ENCODE results near the gene PTGDS.
A peak's percentile ranks its signal among the peaks of the same experiment; 100 is the strongest.

The PTGDS gene

DNA sequence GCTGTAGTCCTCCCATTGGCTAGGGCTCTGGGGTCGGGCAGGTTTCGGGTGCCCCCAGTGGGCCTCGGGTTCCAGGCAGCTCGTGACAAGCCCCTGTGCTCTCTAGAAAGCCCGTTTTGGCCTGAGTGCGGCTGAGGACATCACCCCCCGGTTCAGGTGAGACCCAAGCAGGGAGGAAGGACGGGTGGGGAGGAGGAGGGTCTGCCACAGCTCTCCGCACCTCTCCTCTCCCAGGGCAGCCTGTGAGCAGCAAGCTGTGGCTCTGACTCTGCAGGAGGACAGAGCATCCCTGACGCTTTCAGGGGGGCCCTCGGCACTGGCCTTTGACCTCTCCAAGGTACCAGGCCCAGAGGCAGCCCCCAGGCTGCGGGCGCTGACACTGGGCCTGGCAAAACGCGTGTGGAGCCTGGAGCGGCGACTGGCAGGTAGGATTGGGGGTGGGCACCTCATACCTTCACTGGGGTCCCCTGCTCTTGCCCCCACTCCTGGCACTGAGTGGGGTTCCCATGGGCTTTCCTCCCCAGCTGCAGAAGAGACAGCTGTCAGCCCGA lies 15.6 kb downstream of the PTGDS start:
- DNase-seq, result no peak

DNA sequence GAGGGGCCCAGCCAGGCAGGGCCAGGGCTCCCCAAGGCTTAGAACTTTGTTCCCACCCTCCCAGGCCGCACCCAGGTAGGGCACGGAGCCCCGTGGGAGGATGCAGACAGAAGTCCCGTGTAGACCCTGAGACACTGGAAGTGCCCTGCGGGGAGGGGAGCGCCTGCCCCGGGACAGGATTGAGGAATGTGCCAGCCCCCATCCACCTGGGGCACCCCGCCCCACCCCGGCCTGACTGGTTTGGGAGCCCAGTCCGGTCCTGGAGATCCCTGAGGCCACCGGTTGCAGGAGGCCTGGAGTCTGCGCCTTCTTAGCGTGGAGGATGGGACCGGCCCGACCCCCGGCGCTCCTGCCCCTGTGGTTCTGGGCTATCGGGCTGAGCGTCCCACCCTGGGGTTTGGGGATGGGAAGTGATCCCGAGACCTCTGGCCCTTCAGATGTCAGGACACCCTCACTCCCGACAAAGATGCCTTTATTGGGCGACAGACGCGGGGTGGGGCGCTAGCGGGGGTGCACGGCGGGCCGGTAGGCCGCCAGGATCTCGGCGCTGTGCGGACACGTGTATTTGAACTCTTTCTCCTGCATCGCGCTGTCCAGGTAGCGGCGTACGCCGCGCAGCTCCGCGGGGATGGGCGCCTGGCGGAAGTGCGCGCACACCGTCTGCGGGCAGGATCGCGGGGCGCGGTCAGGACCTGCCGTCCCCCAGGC lies 17.0 kb downstream of the PTGDS start:
- no peak for DNase-seq

DNA sequence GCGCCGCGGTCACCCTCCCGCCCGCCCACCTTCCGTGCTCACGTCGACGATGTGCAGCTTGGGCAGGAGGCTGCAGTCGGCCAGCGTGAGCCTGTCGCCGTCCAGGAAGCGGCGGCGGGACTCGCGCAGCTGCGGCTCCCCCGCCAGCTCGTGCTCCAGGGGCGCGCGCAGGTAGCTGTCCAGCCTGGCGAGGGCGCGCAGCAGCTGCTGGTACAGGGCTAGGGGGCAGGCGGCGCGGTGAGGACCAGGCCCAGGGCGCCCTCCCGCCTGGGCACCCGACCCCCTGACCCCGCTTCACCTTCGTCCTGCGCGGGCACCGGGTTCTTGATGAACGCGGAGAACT lies 17.6 kb downstream of the PTGDS start:
- DNase-seq, result no peak

DNA sequence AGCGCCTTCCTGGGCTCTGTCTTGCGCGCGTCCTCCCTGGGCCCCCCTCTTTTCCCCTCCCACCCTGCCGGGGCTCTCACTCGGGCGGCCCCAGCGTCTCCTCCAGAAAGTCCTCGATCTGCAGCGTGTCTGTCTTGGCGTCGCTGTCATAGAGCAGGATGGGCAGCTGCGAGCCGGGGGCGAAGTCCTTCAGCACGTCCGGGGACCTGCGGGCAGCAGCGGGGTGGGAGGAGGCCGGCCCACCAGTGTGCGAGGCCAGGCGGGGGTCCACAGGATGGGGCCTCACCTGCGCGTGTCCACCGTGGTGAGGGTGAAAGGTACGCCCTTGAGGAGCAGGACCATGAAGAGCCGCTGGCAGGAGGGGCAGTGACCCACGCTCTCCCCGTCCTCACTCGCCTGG lies 18.1 kb downstream of the PTGDS start:
- DNase-seq, result no peak

DNA sequence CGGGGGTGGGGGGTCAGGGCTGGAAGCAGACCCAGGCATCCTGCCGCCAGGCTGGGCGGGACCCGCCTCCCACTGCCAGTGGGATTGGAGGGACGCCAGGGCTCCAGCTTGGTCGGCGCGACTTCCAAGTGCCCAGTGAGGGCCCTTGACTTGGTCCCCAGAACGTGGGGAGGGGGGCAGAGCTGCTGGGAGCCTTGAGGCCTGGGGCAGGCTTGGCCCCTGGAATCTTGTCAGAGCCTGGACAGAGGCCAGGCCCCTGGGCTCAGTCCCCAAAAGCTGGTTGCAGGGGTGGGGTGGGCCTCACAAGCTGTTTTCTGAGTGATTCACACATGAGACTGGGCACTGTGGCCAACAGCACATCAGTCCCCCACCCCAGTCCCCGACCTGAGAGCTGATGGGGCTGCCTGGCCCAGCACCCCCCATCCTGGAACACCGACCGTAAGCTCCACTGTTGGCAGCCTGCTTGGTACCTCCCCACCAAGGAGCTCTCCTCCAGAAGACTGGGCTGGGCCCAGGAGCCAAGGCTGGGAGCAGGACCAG lies 18.5 kb downstream of the PTGDS start:
- DNase-seq, result no peak

DNA sequence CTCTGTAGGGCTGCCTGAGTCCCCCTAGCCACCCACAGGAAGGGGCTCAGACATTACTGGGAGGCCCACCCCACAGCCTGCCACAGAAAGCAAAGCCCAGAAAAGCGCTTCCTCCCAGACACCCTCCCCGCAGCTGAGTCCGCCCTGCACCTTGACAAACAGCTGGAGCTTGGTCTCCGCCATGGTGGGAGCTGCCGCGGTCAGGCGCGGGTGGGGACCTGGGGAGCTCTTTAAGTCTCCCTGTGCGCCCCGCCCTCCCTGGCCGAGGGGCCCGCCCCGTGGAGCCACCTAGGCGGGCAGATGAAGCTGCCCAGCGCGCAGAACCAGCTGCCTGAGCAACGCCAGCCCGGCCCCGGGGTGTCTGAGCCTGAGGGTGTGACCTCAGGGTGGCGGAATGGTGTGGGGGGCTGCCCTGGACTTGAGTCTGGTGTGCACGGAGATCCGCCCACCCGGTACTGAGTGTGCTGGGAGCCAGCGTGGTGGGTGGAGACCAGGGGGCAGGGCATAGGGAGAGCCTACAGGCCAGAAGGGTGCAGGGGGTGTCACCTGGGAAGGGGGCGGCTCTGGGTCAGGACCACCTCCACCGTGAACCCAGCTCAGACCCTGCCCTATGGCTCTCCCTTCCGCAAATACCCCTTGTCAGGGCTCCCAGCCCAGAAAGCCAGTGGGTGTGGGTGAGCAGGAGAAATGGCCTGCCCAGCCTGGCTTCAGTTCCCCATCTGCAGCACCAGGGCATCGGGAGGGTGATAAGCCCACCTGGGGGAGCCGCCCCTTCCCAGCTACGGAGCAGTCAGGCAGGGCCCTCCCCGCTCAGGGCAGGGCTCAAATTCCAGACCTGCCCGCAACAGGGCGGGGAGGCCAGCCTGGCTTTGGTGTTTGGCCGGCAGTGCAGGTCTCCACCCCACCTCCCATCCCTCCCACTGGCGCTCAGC lies 19.3 kb downstream of the PTGDS start, which contains the start of gene CLIC3:
TSS of gene CLIC3 (minus strand) at position 208 of the 932 bp plus-strand sequence. CDS start at position 183, 25 bp downstream.
- DNase-seq, result peak; percentile 41

DNA sequence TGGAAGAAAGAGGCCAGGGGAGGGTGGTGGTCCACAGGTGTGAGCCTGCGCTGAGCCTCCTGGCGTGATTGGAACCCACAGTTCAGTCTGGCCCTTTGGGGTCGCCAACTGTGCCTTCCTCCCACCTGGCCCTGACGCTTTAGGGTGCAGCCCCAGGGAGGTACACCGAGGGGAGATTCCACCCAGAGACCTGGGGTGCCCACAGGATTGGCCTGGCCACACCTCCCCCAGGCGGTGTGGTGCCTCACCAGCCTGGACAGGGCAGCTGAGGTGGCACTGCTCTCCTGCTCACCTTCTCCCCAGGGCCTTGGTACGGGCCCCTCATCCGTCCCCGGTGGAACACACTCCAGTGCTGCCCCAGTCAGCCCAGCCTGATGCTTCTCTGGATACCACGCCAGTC lies 20.1 kb downstream of the PTGDS start:
- no peak for DNase-seq

- peak; percentile 37 for DNase-seq
Measured at GRCh38 chr9:136997830-136998234, 20.5 kb downstream of the PTGDS start.

GRCh38 chr9:137000177-137000930 lies 23.1 kb downstream of the PTGDS start:
- peak; percentile 65 for DNase-seq

GRCh38 chr9:137001857-137002645 lies 24.7 kb downstream of the PTGDS start:
- DNase-seq, result no peak

DNA sequence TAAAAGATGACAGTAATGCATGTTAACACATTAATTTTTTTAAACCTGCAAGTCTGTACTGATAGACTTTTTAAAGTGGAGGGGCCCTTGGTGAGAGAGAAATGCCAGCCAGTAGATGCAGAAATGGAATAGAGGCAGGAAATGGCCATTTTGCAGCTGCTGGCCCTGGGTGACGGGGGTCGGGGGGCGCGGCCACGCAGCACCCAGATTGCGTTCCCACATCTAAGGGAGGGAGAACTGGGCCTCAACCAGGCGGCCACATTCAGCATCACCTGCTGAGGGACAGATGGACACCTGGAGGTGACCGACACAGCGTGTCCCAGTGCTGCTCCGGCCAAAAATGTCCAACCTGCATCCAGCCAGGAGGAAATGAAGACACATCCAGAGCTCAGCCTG lies 25.3 kb downstream of the PTGDS start:
- DNase-seq, result no peak

GRCh38 chr9:137004285-137004684 lies 27.0 kb downstream of the PTGDS start:
- peak; percentile 34 for DNase-seq

DNA sequence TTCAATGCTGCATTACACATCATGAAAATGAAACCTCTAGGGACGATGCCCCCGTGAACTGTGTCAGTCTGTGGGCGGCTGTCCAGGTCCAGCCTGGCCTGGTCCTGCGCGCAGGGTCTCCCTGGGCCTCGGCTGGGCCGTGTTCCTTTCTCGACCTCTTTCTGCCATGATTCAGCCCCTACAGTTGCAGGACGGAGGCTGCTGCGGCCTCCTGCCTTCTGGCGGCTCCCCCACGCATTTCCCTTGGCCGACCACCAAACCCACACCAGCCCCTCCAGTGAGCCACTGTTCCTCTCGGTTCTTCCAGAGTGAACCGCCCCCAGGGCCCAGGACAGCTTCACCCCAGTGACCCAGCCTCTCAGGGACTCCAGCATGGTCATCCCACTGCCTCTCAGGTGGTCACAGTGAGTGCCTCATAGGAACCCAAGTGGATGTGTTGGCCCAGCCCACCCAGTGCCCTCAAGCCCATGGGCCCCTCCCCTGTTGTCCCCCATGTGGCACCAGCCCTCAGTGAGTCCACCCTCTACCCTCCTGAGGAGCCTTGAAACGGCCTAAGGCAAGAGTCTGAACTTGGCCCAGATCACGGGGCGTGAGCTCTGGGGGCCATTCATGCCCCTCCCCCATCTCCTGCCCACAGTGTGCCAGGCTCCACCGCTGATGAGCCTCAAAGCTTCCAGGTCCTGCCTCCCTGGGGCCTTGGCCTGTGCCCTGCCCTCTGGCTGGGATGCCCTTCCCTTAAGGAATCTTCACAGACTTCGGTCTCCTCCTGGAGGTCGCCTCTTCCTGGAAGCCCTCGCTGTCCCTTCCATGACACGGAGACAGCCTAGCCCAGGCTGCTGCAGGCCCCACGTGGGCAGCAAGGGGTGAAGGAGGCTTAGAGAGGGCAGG lies 29.1 kb downstream of the PTGDS start:
- no peak for DNase-seq

DNA sequence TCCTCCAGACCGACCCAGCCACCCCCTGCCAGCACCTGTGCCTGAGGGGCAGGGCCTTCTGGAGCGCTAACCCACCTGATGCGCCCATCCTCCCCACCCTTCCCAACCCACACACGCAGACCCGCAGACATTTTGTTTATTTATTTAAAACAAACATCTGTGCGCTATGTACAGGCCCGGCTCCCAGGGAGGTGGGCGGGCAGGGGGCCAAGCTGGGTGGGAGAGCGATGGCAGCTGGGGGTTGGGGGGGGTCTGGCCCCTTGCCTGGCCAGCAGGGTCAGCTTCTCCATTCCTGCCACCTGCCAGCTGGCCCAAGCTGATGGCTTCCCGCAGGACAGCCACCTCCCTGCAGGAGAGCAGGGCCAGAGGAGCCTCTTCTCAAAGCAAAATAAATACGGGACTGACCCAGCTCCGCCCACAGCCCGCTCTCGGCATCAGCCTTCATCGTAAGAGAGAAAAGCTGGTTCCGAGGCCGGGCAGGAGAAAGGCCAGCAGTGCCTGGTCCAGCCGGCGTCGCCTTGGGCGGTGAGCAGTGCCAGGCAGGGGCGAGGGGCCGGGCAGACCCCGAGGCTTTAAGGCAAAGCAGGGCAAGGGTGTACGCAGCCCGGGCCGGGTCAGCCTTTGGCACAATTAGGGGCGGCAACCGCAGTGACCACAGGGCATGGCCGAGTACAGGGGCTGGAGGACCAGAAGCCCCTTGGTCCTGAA lies 30.0 kb downstream of the PTGDS start:
- no peak for DNase-seq

DNA sequence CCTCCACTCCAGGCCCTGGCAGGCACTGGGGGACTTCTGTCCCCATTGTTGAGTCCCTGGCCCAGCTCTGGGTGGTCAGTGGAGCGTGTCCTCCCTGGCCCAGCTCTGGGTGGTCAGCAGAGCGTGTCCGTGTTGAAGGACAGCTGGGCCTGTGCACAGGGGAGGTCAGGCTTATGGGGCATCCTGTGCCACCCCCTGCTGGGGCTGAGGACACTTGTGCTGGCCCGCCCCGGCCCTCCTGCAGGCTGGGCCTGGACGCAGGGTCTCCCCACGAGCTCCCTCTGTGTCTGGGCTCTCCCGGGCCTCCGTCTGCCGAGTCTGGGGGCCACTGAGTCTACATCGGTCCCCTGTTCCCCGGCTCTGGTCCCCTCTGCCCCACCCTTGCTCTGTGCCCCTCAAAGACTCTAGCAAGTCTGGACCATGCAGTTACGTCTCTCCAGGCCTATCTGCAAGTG lies 30.5 kb downstream of the PTGDS start:
- DNase-seq, result no peak

GRCh38 chr9:137008312-137008711 lies 31.0 kb downstream of the PTGDS start:
- no peak for DNase-seq

- DNase-seq, result no peak
Measured at GRCh38 chr9:137009217-137009616, 31.9 kb downstream of the PTGDS start.

GRCh38 chr9:137009938-137010732 lies 32.8 kb downstream of the PTGDS start:
- DNase-seq, result no peak

DNA sequence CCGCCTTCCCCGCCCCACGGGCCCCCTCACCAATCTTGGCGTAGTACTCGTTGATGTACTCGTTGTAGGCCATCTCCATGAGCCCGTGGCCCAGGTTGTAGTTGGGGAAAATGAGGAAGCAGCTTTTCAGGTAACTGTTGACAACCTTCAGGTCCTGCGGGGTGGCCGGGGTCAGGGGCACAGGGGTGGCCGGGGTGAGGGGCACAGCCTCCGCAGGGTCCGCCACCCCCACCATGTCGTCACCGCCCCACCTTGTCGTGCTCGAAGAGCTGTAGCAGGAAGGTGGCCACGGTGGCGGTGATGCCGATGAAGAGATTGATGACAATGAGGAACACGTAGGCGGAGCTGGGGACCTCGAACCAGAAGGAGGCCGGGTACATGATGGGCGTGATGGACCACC lies 33.9 kb downstream of the PTGDS start:
- DNase-seq, result no peak
